Activated T-cell treated with anti-CD3 and anti-CD28 coated beads for 1 hour (primary cell): ENCODE results near the gene TMA16.

Experiments used
- DNase-seq: peaks from one replicate; pipeline ENCODE4 v3.0.0-alpha.2; 2020; ENCODE audit warnings: low read depth

Gene TMA16

DNA sequence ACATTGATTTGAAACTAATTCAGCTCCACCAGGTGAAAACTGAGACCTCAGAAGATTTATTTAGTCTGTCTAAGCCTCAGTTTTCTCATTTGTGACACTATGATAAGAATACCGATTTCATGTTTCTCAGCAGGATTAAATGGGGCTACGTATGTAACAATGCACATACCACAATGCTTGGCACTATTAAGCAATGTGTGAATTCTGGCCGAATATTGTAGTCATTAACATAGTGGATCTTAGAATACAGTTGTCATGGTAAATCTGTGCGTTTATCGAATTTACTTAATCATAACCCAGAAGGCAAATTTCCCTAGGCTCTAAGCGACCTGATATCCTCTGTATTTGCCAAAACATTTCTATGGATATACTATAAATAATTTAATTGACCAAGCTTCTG, 69.1 kb downstream of the TMA16 start:
- no peak for DNase-seq

DNA sequence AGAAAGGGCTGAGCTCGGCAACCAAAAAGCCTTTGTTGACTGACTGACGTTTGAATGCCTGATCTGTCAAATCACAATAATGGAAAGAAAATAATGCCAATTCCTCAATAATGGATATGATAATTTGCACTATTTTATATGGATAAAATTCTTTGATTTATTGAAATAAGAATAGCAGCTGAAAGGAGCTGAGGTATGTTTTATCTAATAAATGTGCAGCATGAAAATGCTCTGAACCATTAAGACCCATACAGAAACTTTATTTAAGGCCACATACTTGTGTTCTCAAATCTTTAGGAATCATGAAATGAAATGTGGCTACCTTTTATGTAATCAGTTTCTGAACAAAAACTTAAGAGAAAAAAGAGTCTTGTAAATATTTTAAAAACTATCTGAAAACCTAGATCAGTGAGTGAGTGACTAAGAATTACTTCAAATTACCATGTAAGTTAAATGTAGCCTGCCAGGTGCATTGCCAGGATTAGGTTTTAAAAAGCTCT, 69.8 kb downstream of the TMA16 start:
- no peak for DNase-seq

DNA sequence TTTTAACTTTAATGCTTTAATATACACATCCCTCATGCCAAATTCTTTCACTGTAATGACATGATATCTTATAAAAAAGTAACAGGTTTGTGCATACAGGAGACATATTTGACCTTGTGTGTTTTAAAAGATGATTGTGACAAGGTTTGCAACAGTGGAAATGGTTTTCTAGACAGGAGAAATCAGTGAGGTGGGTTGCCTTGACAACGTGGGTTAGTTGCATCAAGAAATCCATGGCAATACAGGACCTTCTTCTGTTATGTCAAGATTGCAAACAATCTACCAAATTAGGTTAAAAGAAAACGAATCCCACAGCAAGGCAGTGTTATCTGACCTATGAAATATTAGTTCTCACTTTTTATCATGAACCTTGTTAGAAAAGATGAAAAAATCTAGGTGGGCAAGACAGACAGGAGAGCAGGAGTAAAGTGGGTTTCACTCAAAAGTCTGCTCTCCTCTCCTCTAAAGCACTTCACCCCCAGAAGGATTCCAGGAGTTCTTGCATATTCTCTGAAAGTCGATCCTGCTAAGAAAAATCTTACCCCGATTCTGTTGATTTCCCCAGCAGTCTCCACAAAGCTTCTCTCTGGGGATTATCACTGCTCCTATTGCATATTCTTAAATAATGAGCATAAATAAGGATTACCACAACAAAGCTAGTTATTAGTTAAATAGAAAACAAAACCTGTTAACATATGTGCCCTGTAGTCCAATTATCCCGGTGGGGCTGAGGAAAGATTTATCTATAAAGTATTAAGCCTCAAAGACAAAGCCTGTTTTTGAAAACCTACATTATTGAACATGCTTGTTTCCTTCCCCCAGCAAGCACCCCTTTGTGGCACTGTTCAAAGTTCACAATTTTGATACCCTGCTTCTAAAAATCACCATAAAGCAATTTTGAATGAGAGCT, 71.0 kb downstream of the TMA16 start:
- no peak for DNase-seq

DNA sequence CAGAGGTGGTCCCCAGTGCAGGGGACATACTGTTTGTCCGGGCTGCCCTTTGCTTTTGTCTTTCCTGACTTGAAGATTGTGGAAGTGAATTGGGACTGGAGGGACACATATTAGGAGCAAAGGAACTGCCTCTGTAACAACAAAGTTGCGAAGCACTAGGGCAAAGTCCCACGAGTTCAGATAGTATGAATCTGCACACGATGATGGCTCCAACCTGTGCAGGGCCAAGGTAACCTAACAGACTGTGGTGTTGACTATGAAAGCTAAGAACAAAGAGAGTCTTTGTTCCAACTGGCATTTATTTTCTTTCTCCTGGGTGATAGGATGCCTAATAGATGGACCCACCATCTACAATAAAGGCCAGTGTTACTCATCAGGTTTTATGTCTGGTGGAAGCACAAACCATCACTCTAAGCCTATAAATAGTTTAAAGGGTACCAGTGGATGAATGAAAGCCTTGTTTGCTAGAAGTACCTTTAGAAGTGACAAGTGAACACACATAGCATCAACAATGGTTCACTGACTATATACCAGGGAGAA, 71.8 kb downstream of the TMA16 start:
- no peak for DNase-seq

DNA sequence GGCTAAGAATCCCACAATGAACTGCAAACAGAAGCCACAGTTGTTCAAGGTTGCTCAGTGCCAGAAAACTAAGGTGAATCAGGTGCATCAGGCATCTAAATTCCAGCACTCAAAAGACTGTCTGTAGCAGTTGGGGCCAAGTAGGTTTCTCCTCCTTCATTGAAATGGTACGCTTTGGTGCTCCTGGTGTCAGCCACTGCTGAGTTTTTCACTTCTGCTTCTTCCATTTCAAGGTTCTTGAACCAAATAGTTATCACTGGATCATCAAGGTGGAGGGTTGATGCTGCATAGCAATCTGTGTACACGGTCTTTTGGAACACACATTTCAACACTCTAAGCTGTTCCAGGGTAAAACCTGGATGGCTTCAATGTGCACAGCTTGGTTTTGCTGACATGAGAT, 74.4 kb downstream of the TMA16 start:
- no peak for DNase-seq
